Measurements from ENCODE around the gene LYZL2.

GRCh38 chr10:30577048-30577447 lies 52.5 kb downstream of the LYZL2 start:
- TF ChIP-seq CTCF (IDR thresholded peaks at IDR 0.05 in 4 of 5, conservative IDR thresholded peaks at IDR 0.05 in 1 of 5) (no peak), POLR2A (IDR thresholded peaks at IDR 0.05) (no peak)
